Measurements from ENCODE around the gene MEG3. TPM values are rescaled to one million over a fixed set of nuclear protein-coding genes. Genes with fewer than 3 reads are reported as not detected.

MEG3 gene
- total and polyA plus RNA-seq, 2 of the 8 experiments (the other 6 are each of a cell fraction or from before 2014, with no cell fraction given), result 0.17 to 1.1 TPM

DNA sequence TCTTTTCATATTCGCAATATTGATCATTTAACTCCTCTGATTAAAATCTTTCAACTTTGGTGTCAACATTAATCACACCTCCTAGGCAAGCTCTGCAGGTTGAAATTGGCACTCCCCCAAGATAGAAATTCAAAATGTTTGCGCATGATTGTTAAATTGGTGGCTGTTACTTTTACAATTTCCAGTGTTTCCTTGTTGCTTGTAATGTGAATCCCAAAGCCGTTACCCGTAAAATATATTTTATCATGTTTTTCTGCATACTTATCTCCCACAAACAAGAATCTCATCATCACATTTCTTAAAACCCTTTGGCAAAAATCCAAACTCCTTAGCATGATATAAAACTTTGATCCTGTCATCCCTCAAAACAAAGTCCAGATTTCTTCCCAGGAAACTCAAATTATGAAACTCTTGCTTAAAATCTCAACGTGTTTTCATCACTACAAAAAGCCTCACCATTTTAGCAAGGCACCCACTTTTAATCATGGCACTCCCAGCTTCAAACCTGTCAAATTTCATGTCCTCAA lies 62.9 kb downstream of the MEG3 start (continued):
- TF ChIP-seq ZNF274 (IDR thresholded peaks at IDR 0.05; ENCODE audit: borderline replicate concordance, extremely low read depth, low read length) (no peak), SAP30 (IDR thresholded peaks at IDR 0.05; ENCODE audit: insufficient read depth, insufficient replicate concordance, low read length) (no peak), SIX5 (IDR thresholded peaks at IDR 0.05; ENCODE audit: low read depth, low read length) (no peak), HDAC6 (IDR thresholded peaks at IDR 0.05; ENCODE audit: low read depth, low read length) (no peak), SP1 (IDR thresholded peaks at IDR 0.05; ENCODE audit: low read depth, low read length) (no peak), YY1 (IDR thresholded peaks at IDR 0.05; ENCODE audit: low read depth, low read length) (no peak), NRF1 (IDR thresholded peaks at IDR 0.05; ENCODE audit: low read depth, low read length) (no peak)

Measured in H1 (cell line).